A549 (cell line): ENCODE results near the gene MYH6. TPM values are rescaled to one million over a fixed set of nuclear protein-coding genes. Genes with fewer than 3 reads are reported as not detected.

Source experiments
- ATAC-seq, 2 experiments: fragments of 200-7000 bp in 1 of 2; fragments of >200 bp in 1 of 2; cut with Nextera tagmentation in 1 of 2; cut with Tn5 transposase in 1 of 2; 3 replicates each; pipeline versions ENCODE4 v1.8.0 to v1.9.1; 2018 to 2020; ENCODE audit warnings: mild to moderate bottlenecking in 1 of 2, moderate library complexity in 1 of 2
- CTCF ChIA-PET: fragments of 300-600 bp; sonication (Branson Sonifier 250); formaldehyde crosslinking; extraction: SDS; loops from one replicate; lab custom pipeline; 2021; ENCODE audit warnings: antibody characterized with exemption, inconsistent platforms; lab: Yijun Ruan, JAX
- POLR2A ChIA-PET: fragments of 350-600 bp; formaldehyde crosslinking; extraction: SDS; loops from one replicate; lab custom pipeline; 2021; ENCODE audit warnings: antibody characterized with exemption, inconsistent platforms; lab: Yijun Ruan, JAX
- DNase-seq, 2 experiments: peaks; one replicate each; pipeline versions ENCODE4 v3.0.0 to v3.0.0-alpha.2; 2011 to 2016; ENCODE audit warnings: low read depth in 1 of 2, low spot score in 1 of 2
- FAIRE-seq: peaks from 2 replicates; lab custom pipeline; 2011; peaks lifted over from hg19 to GRCh38; lab: Jason Lieb, UNC
- H3K27ac ChIP-seq, 2 experiments: fragments of >200 bp; sonication (Bioruptor Twin); formaldehyde crosslinking; 3 replicates each; pipeline ENCODE4 v1.5.1; 2016 to 2017
- H3K4me1 ChIP-seq: fragments of >200 bp; sonication (Bioruptor Twin); formaldehyde crosslinking; 3 replicates; pipeline ENCODE4 v1.6.1; 2016
- H3K4me2 ChIP-seq: fragments of >200 bp; sonication (Bioruptor Twin); formaldehyde crosslinking; 3 replicates; pipeline ENCODE4 v1.6.1; 2016
- H3K4me3 ChIP-seq: fragments of >200 bp; sonication (Bioruptor Twin); formaldehyde crosslinking; 3 replicates; pipeline ENCODE4 v1.5.1; 2016
- H3K9me3 ChIP-seq: fragments of >200 bp; sonication (Bioruptor Twin); formaldehyde crosslinking; 3 replicates; pipeline ENCODE4 v1.6.1; 2016
- BHLHE40 ChIP-seq: IDR thresholded peaks from 2 replicates; pipeline ENCODE4 v1.6.1; 2012; ENCODE audit warnings: low read depth, low read length, inconsistent platforms
- CBX2 ChIP-seq: fragments of 200-600 bp; sonication (generic); IDR thresholded peaks from 2 replicates; pipeline ENCODE4 v1.6.1; 2016; ENCODE audit warnings: low read depth, mild to moderate bottlenecking, borderline replicate concordance
- CEBPB ChIP-seq, 2 experiments: fragments of >200 bp in 1 of 2; sonication (Bioruptor Twin) in 1 of 2; formaldehyde crosslinking in 1 of 2; IDR thresholded peaks; 2 replicates each; pipeline ENCODE4 v1.6.1; 2012 to 2016
- EHMT2 ChIP-seq: fragments of 200-600 bp; sonication (generic); IDR thresholded peaks from 2 replicates; pipeline ENCODE4 v1.6.1; 2016; ENCODE audit warnings: antibody characterized with exemption, low read depth, mild to moderate bottlenecking, moderate library complexity
- ESRRA ChIP-seq: fragments of 150-350 bp; IDR thresholded peaks from 2 replicates; pipeline ENCODE4 v1.6.1; 2014; ENCODE audit warnings: mild to moderate bottlenecking, low read length, borderline replicate concordance
- FOSB ChIP-seq: fragments of 250-450 bp; sonication (Bioruptor Pico); IDR thresholded peaks from 2 replicates; pipeline ENCODE4 v1.5.0; 2020; ENCODE audit warnings: mild to moderate bottlenecking, moderate library complexity
- FOSL2 ChIP-seq, 2 experiments: fragments of 450-650 bp in 1 of 2; fragments of >200 bp in 1 of 2; sonication (Bioruptor Twin) in 1 of 2; formaldehyde crosslinking; IDR thresholded peaks; 2 replicates each; pipeline versions ENCODE4 v1.5.0 to v1.6.1; 2016 to 2020; ENCODE audit warnings: mild to moderate bottlenecking in 1 of 2, moderate library complexity in 1 of 2
- HOXB5 ChIP-seq: fragments of 250-450 bp; sonication (Bioruptor Pico); IDR thresholded peaks from 2 replicates; pipeline ENCODE4 v1.5.0; 2020; ENCODE audit warnings: mild to moderate bottlenecking, moderate library complexity
- JUN ChIP-seq, 2 experiments: fragments of >200 bp; sonication (Bioruptor Twin); formaldehyde crosslinking; IDR thresholded peaks; 2 replicates in 1 of 2; 3 replicates in 1 of 2; pipeline ENCODE4 v1.6.1; 2016 to 2017
- MAFK ChIP-seq: fragments of 450-650 bp; IDR thresholded peaks from 2 replicates; pipeline ENCODE4 v1.6.1; 2014; ENCODE audit not compliant: partially characterized antibody
- NFE2L2 ChIP-seq: fragments of 150-350 bp; conservative IDR thresholded peaks from 2 replicates; pipeline ENCODE4 v1.6.1; 2014; ENCODE audit warnings: low read length
- NR3C1 ChIP-seq: fragments of >200 bp; sonication (Bioruptor Twin); formaldehyde crosslinking; IDR thresholded peaks from 3 replicates; pipeline ENCODE4 v1.6.1; 2017
- PHF8 ChIP-seq: fragments of 200-600 bp; sonication (generic); IDR thresholded peaks from 2 replicates; pipeline ENCODE4 v1.6.1; 2016; ENCODE audit warnings: low read depth, mild to moderate bottlenecking, antibody characterized with exemption, moderate library complexity, borderline replicate concordance
- RAD21 ChIP-seq, 2 experiments: fragments of >200 bp in 1 of 2; sonication (Bioruptor Twin) in 1 of 2; formaldehyde crosslinking in 1 of 2; IDR thresholded peaks in 1 of 2; conservative IDR thresholded peaks in 1 of 2; 2 replicates in 1 of 2; 3 replicates in 1 of 2; pipeline ENCODE4 v1.6.1; 2012 to 2018; ENCODE audit warnings: inconsistent platforms in 1 of 2
- RARB ChIP-seq: fragments of 250-450 bp; sonication (Bioruptor Pico); IDR thresholded peaks from 2 replicates; pipeline ENCODE4 v1.8.0; 2021; ENCODE audit warnings: mild to moderate bottlenecking, moderate library complexity
- RNF2 ChIP-seq: fragments of 200-600 bp; sonication (generic); IDR thresholded peaks from 2 replicates; pipeline ENCODE4 v1.6.1; 2016; ENCODE audit warnings: low read depth, mild to moderate bottlenecking, antibody characterized with exemption, moderate library complexity, borderline replicate concordance
- TFCP2L1 ChIP-seq: fragments of 250-450 bp; sonication (Bioruptor Pico); IDR thresholded peaks from 2 replicates; pipeline ENCODE4 v1.5.0; 2021; ENCODE audit warnings: mild to moderate bottlenecking
- TP53 ChIP-seq: fragments of 250-450 bp; sonication (Bioruptor Pico); IDR thresholded peaks from 2 replicates; pipeline ENCODE4 v1.5.0; 2021; ENCODE audit warnings: mild to moderate bottlenecking, moderate library complexity
- ZC3H11A ChIP-seq: fragments of 450-650 bp; IDR thresholded peaks from 2 replicates; pipeline ENCODE4 v1.6.1; 2014; ENCODE audit warnings: antibody characterized with exemption, mild to moderate bottlenecking
- WGBS: methylation state at CpG from one replicate; pipeline ENCODE4 v1.1.6; 2017; ENCODE audit errors: missing lambda C conversion rate; 5-methylcytosine and 5-hydroxymethylcytosine counted together
- polyA plus RNA-seq, 4 experiments: library from polyadenylated mRNA; depleted of rRNA in 3 of 4; stranded (reverse); fragments of >200 nt; fragmentation: RNase III in 1 of 4; extraction: RNeasy Plus Mini Kit Qiagen cat#74134 plus additional on column Dnase treatment in 1 of 4; gene quantifications; 2 replicates in 3 of 4; 3 replicates in 1 of 4; pipeline ENCODE4 v1.2.3, GENCODE V29; 2011 to 2017

Gene MYH6
- polyA plus RNA-seq, 2 of the 4 experiments (the other 2 are of a cell fraction) = not detected

GRCh38 chr14:23437133-23438100 is 29.3 kb upstream of the MYH6 start:
- no peak for FAIRE-seq
- no peak for ATAC-seq
- Histone ChIP-seq H3K27ac (no peak overlapping the region), H3K4me3 (no peak overlapping the region), H3K4me1 (no peaks in the 10 kb centered on the region), H3K9me3 (no peaks in the 10 kb centered on the region), H3K4me2 (no peak overlapping the region)
- no peak for DNase-seq
- 54% methylated on average over 7 of the region's 8 CpGs for WGBS
- ChIA-PET POLR2A (no interaction called here), CTCF (interaction anchor here (0.9 to 3.6 kb wide), 7 partner anchors 17 to 136 kb away, joined by 3 to 21 read pairs (median 5); no protein-coding TSS in a partner anchor)
- no peak for TF ChIP-seq HOXB5 (CRISPR knock-in tag)
- no peak for TF ChIP-seq CBX2
- TF ChIP-seq, all 56 proteins: peak for 0

GRCh38 chr14:23436327-23437132 is 28.5 kb upstream of the MYH6 start:
- DNase-seq (no peak), ATAC-seq (no peak), FAIRE-seq (no peak)
- Histone ChIP-seq H3K4me1 (no peaks in the 10 kb centered on the region), H3K27ac (no peak overlapping the region), H3K4me2 (no peak overlapping the region), H3K4me3 (no peak overlapping the region), H3K9me3 (no peaks in the 10 kb centered on the region)
- ChIA-PET CTCF (interaction anchor here (0.9 to 3.6 kb wide), 7 partner anchors 16 to 135 kb away, joined by 3 to 21 read pairs (median 5); no protein-coding TSS in a partner anchor), POLR2A (no interaction called here)
- WGBS = 49% methylated on average over 15 of the region's 15 CpGs
- no peak for TF ChIP-seq RNF2
- TF ChIP-seq NR3C1 = no peak
- no peak for TF ChIP-seq ESRRA
- TF ChIP-seq FOSL2 (IDR thresholded peaks at IDR 0.05) = no peak
- TF ChIP-seq FOSL2 (CRISPR knock-in tag; IDR thresholded peaks at IDR 0.05) = no peak
- TF ChIP-seq RARB (CRISPR knock-in tag) = no peak
- TF ChIP-seq NFE2L2 = no peak
- TF ChIP-seq TP53 (CRISPR knock-in tag) = no peak
- TF ChIP-seq BHLHE40 = no peak
- TF ChIP-seq, all 56 proteins: peak for 0

- CTCF ChIA-PET = interaction anchor here (0.6 to 3.6 kb wide), 5 partner anchors 15 to 154 kb away, joined by 3 to 21 read pairs (median 4); no protein-coding TSS in a partner anchor
- no peak within 1 kb of the TSS for H3K4me2 ChIP-seq
- no peak for TF ChIP-seq TFCP2L1 (CRISPR knock-in tag)
- no peak for TF ChIP-seq RAD21 (conservative IDR thresholded peaks at IDR 0.05 in 1 of 2, IDR thresholded peaks at IDR 0.05 in 1 of 2)
- no peak for TF ChIP-seq PHF8
- TF ChIP-seq FOSL2 (IDR thresholded peaks at IDR 0.05) = no peak
- no peak for TF ChIP-seq FOSL2 (CRISPR knock-in tag; IDR thresholded peaks at IDR 0.05)
- TF ChIP-seq NR3C1 = no peak
- no peak for TF ChIP-seq FOSB
- no peak for TF ChIP-seq MAFK
- no peak for TF ChIP-seq EHMT2
- TF ChIP-seq CEBPB (IDR thresholded peaks at IDR 0.05) = no peak
- TF ChIP-seq JUN (IDR thresholded peaks at IDR 0.05) = no peak
- TF ChIP-seq ZC3H11A = no peak
- no peak for TF ChIP-seq RARB (CRISPR knock-in tag)
- TF ChIP-seq, all 56 proteins: peak for 0
- Histone ChIP-seq H3K27ac (no peak within 1 kb of the TSS), H3K4me1 (no peaks in the 10 kb centered on the region), H3K4me3 (no peak within 1 kb of the TSS), H3K9me3 (no peaks in the 10 kb centered on the region)
- POLR2A ChIA-PET = no interaction called here
- no peak for DNase-seq
- no peak for FAIRE-seq
- 26% methylated on average over 5 of the region's 10 CpGs for WGBS
- no peak for ATAC-seq
Measured at GRCh38 chr14:23435543-23436326, 27.7 kb upstream of the MYH6 start, which contains the start of gene MYH7. Gene MYH7, minus strand, starts transcription at chr14:23435660. Its CDS starts 1,928 bp downstream, at chr14:23433732.
